GM18858 (cell line): ENCODE data around the gene PCDHGA7.
"Not testable (repeated sequence)": the region's sequence is repeated elsewhere in the genome, so short reads cannot be mapped to it uniquely, and the experiment has no call there.

Experiments
- ATAC-seq: cut with Tn5 transposase; IDR thresholded peaks from one replicate; pipeline ENCODE4 v1.9.1; 2021; ENCODE audit not compliant: unreplicated experiment

PCDHGA7 gene

GRCh38 chr5:141366016-141366896 is 16.3 kb upstream of the PCDHGA7 start:
- no peak for ATAC-seq

- no peak for ATAC-seq
Observed at GRCh38 chr5:141369994-141370848, 12.3 kb upstream of the PCDHGA7 start, which contains the start of gene PCDHGB3. PCDHGB3 (plus strand) TSS chr5:141370242; CDS start chr5:141370395, 153 bp downstream.

GRCh38 chr5:141371572-141372475 is 10.7 kb upstream of the PCDHGA7 start:
- no peak for ATAC-seq

GRCh38 chr5:141373673-141374317 is 8.7 kb upstream of the PCDHGA7 start, which contains the start of gene PCDHGA6:
PCDHGA6 (plus strand) TSS chr5:141373891; CDS start chr5:141374084, 193 bp downstream.
- ATAC-seq, result no peak

- ATAC-seq, result no peak
Observed at GRCh38 chr5:141374627-141375026, 7.9 kb upstream of the PCDHGA7 start.

GRCh38 chr5:141375444-141376155 is 6.9 kb upstream of the PCDHGA7 start:
- ATAC-seq, result not testable (repeated sequence)

GRCh38 chr5:141383345-141383744 is 803 bp downstream of the PCDHGA7 start:
- ATAC-seq, result no peak

- ATAC-seq, result no peak
Observed at GRCh38 chr5:141384471-141385267, 2.1 kb downstream of the PCDHGA7 start.

GRCh38 chr5:141387557-141388311 is 5.2 kb downstream of the PCDHGA7 start, which contains the start of gene PCDHGB4:
PCDHGB4 (plus strand) TSS chr5:141387698; CDS start chr5:141387885, 187 bp downstream.
- peak; percentile 92 for ATAC-seq

GRCh38 chr5:141388661-141389060 is 6.1 kb downstream of the PCDHGA7 start:
- no peak for ATAC-seq

GRCh38 chr5:141389153-141390042 is 6.9 kb downstream of the PCDHGA7 start:
- no peak for ATAC-seq

GRCh38 chr5:141392429-141393198 is 10.1 kb downstream of the PCDHGA7 start, which contains the start of gene PCDHGA8:
PCDHGA8 (plus strand) TSS chr5:141392633; CDS start chr5:141392814, 181 bp downstream.
- ATAC-seq, result no peak

GRCh38 chr5:141393267-141393666 is 10.7 kb downstream of the PCDHGA7 start:
- no peak for ATAC-seq

GRCh38 chr5:141394401-141395187 is 12.1 kb downstream of the PCDHGA7 start:
- not testable (repeated sequence) for ATAC-seq
